ENCODE measurements around the gene ZNF423.

- TF ChIP-seq, protein P1, sequence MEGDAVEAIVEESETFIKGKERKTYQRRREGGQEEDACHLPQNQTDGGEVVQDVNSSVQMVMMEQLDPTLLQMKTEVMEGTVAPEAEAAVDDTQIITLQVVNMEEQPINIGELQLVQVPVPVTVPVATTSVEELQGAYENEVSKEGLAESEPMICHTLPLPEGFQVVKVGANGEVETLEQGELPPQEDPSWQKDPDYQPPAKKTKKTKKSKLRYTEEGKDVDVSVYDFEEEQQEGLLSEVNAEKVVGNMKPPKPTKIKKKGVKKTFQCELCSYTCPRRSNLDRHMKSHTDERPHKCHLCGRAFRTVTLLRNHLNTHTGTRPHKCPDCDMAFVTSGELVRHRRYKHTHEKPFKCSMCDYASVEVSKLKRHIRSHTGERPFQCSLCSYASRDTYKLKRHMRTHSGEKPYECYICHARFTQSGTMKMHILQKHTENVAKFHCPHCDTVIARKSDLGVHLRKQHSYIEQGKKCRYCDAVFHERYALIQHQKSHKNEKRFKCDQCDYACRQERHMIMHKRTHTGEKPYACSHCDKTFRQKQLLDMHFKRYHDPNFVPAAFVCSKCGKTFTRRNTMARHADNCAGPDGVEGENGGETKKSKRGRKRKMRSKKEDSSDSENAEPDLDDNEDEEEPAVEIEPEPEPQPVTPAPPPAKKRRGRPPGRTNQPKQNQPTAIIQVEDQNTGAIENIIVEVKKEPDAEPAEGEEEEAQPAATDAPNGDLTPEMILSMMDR (IDR thresholded peaks at IDR 0.05; ENCODE audit: low read length): no peak
- no peak for TF ChIP-seq EZH2 (IDR thresholded peaks at IDR 0.05; ENCODE audit: borderline replicate concordance, low read length)
Measured at GRCh38 chr16:49628148-49628547, 227.8 kb downstream of the ZNF423 start.
